ENCODE data around the gene TBC1D22A. TPM values are rescaled to one million over a fixed set of nuclear protein-coding genes. Genes with fewer than 3 reads are reported as not detected.

Gene TBC1D22A
- total RNA-seq, 2 experiments from 2014 or later = 36.0 to 38.0 TPM

GRCh38 chr22:47029244-47030074 is 267.0 kb downstream of the TBC1D22A start:
- H3K4me3 Mint-ChIP-seq = no peak overlapping the region
- ChIA-PET POLR2A (no interaction called here), CTCF (no interaction called here)
- DNase-seq (no peak), ATAC-seq (no peak)
- no peak overlapping the region for H3K27ac Mint-ChIP-seq
- no peaks in the 10 kb centered on the region for H3K4me1 Mint-ChIP-seq
- H3K9me3 Mint-ChIP-seq (ENCODE audit: low read depth) = no peaks in the 10 kb centered on the region
- no peaks in the 10 kb centered on the region for H3K36me3 Mint-ChIP-seq (ENCODE audit: low read depth)
- H3K27me3 Mint-ChIP-seq = no peaks in the 10 kb centered on the region
- intact Hi-C loops (cut with DNase I, micrococcal nuclease) = no loop called here

GRCh38 chr22:47030143-47030661 is 267.8 kb downstream of the TBC1D22A start:
- no peaks in the 10 kb centered on the region for H3K4me1 Mint-ChIP-seq
- DNase-seq (no peak), ATAC-seq (no peak)
- H3K9me3 Mint-ChIP-seq (ENCODE audit: low read depth) = no peaks in the 10 kb centered on the region
- intact Hi-C loops (cut with DNase I, micrococcal nuclease) = no loop called here
- CTCF ChIA-PET = no interaction called here
- no peak overlapping the region for H3K27ac Mint-ChIP-seq
- no peaks in the 10 kb centered on the region for H3K36me3 Mint-ChIP-seq (ENCODE audit: low read depth)
- H3K27me3 Mint-ChIP-seq = no peaks in the 10 kb centered on the region
- no peak overlapping the region for H3K4me3 Mint-ChIP-seq
- POLR2A ChIA-PET = no interaction called here

- ChIA-PET CTCF (no interaction called here), POLR2A (no interaction called here)
- DNase-seq (no peak), ATAC-seq (no peak)
- intact Hi-C loops (cut with DNase I, micrococcal nuclease) = no loop called here
- no peak overlapping the region for H3K4me3 Mint-ChIP-seq
- H3K27me3 Mint-ChIP-seq = no peaks in the 10 kb centered on the region
- no peaks in the 10 kb centered on the region for H3K9me3 Mint-ChIP-seq (ENCODE audit: low read depth)
- no peak overlapping the region for H3K27ac Mint-ChIP-seq
- H3K36me3 Mint-ChIP-seq (ENCODE audit: low read depth) = no peaks in the 10 kb centered on the region
- H3K4me1 Mint-ChIP-seq = no peaks in the 10 kb centered on the region
Observed at GRCh38 chr22:47030881-47031627, 268.6 kb downstream of the TBC1D22A start.

- ATAC-seq = no peak
- H3K4me1 Mint-ChIP-seq = no peaks in the 10 kb centered on the region
- CTCF ChIA-PET = no interaction called here
Observed at GRCh38 chr22:47031628-47031915, 269.1 kb downstream of the TBC1D22A start.

GRCh38 chr22:47032091-47032943 is 269.9 kb downstream of the TBC1D22A start:
- H3K4me3 Mint-ChIP-seq = no peak overlapping the region
- intact Hi-C loops (cut with DNase I, micrococcal nuclease) = no loop called here

More at GRCh38 chr22:47031628-47031915, 269.1 kb downstream of the TBC1D22A start:
- POLR2A ChIA-PET = no interaction called here
- Mint-ChIP-seq H3K27me3 (no peaks in the 10 kb centered on the region), H3K36me3 (ENCODE audit: low read depth) (no peaks in the 10 kb centered on the region), H3K9me3 (ENCODE audit: low read depth) (no peaks in the 10 kb centered on the region), H3K27ac (no peak overlapping the region), H3K4me3 (no peak overlapping the region)
- intact Hi-C loops (cut with DNase I, micrococcal nuclease) = no loop called here
- no peak for DNase-seq

GRCh38 chr22:47032956-47033647 is 270.7 kb downstream of the TBC1D22A start:
- intact Hi-C loops (cut with DNase I, micrococcal nuclease) = no loop called here
- Mint-ChIP-seq H3K4me3 (no peak overlapping the region), H3K36me3 (ENCODE audit: low read depth) (no peaks in the 10 kb centered on the region), H3K27me3 (no peaks in the 10 kb centered on the region), H3K4me1 (no peaks in the 10 kb centered on the region), H3K9me3 (ENCODE audit: low read depth) (no peaks in the 10 kb centered on the region), H3K27ac (no peak overlapping the region)
- no peak for DNase-seq
- POLR2A ChIA-PET = no interaction called here
- ATAC-seq = no peak
- CTCF ChIA-PET = no interaction called here

More at GRCh38 chr22:47032091-47032943, 269.9 kb downstream of the TBC1D22A start:
- CTCF ChIA-PET = no interaction called here
- DNase-seq (no peak), ATAC-seq (no peak)
- POLR2A ChIA-PET = no interaction called here
- no peaks in the 10 kb centered on the region for H3K27me3 Mint-ChIP-seq
- H3K9me3 Mint-ChIP-seq (ENCODE audit: low read depth) = no peaks in the 10 kb centered on the region
- no peaks in the 10 kb centered on the region for H3K4me1 Mint-ChIP-seq
- no peak overlapping the region for H3K27ac Mint-ChIP-seq
- H3K36me3 Mint-ChIP-seq (ENCODE audit: low read depth) = no peaks in the 10 kb centered on the region

- DNase-seq = no peak
- Mint-ChIP-seq H3K9me3 (ENCODE audit: low read depth) (no peaks in the 10 kb centered on the region), H3K36me3 (ENCODE audit: low read depth) (no peaks in the 10 kb centered on the region), H3K27ac (no peak overlapping the region), H3K27me3 (no peaks in the 10 kb centered on the region), H3K4me3 (no peak overlapping the region), H3K4me1 (no peaks in the 10 kb centered on the region)
- intact Hi-C loops (cut with DNase I, micrococcal nuclease) = no loop called here
- ATAC-seq = no peak
- CTCF ChIA-PET = interaction anchor here (0.6 kb wide), 1 partner anchor 349 kb away, joined by 4 read pairs; no protein-coding TSS in a partner anchor
- POLR2A ChIA-PET = no interaction called here
Observed at GRCh38 chr22:47033648-47034000, 271.2 kb downstream of the TBC1D22A start.

GRCh38 chr22:47034076-47034808 is 271.8 kb downstream of the TBC1D22A start:
- CTCF ChIA-PET = interaction anchor here (0.6 kb wide), 1 partner anchor 350 kb away, joined by 4 read pairs; no protein-coding TSS in a partner anchor
- intact Hi-C loops (cut with DNase I, micrococcal nuclease) = no loop called here
- Mint-ChIP-seq H3K4me3 (no peak overlapping the region), H3K9me3 (ENCODE audit: low read depth) (no peaks in the 10 kb centered on the region), H3K27me3 (no peaks in the 10 kb centered on the region), H3K36me3 (ENCODE audit: low read depth) (no peaks in the 10 kb centered on the region), H3K4me1 (no peaks in the 10 kb centered on the region), H3K27ac (no peak overlapping the region)
- DNase-seq = no peak
- POLR2A ChIA-PET = no interaction called here
- ATAC-seq = no peak

GRCh38 chr22:47034905-47035419 is 272.5 kb downstream of the TBC1D22A start:
- ChIA-PET POLR2A (no interaction called here), CTCF (no interaction called here)
- H3K27me3 Mint-ChIP-seq = no peaks in the 10 kb centered on the region
- DNase-seq (no peak), ATAC-seq (no peak)
- no peak overlapping the region for H3K4me3 Mint-ChIP-seq
- H3K9me3 Mint-ChIP-seq (ENCODE audit: low read depth) = no peaks in the 10 kb centered on the region
- H3K27ac Mint-ChIP-seq = no peak overlapping the region
- intact Hi-C loops (cut with DNase I, micrococcal nuclease) = no loop called here
- H3K36me3 Mint-ChIP-seq (ENCODE audit: low read depth) = peaks cover 2% of the 10 kb centered on the region
- no peaks in the 10 kb centered on the region for H3K4me1 Mint-ChIP-seq

GRCh38 chr22:47035425-47035881 is 273.0 kb downstream of the TBC1D22A start:
- DNase-seq (no peak), ATAC-seq (no peak)
- Mint-ChIP-seq H3K4me3 (no peak overlapping the region), H3K36me3 (ENCODE audit: low read depth) (peaks cover 2% of the 10 kb centered on the region), H3K27ac (no peak overlapping the region), H3K4me1 (no peaks in the 10 kb centered on the region), H3K27me3 (no peaks in the 10 kb centered on the region), H3K9me3 (ENCODE audit: low read depth) (no peaks in the 10 kb centered on the region)
- intact Hi-C loops (cut with DNase I, micrococcal nuclease) = no loop called here
- CTCF ChIA-PET = no interaction called here
- POLR2A ChIA-PET = no interaction called here

Measured in activated CD4-positive, alpha-beta T cell treated with anti-CD3 and anti-CD28 coated beads for 36 hours (primary cell).